ENCODE measurements around the gene RNF167.

Gene RNF167

DNA sequence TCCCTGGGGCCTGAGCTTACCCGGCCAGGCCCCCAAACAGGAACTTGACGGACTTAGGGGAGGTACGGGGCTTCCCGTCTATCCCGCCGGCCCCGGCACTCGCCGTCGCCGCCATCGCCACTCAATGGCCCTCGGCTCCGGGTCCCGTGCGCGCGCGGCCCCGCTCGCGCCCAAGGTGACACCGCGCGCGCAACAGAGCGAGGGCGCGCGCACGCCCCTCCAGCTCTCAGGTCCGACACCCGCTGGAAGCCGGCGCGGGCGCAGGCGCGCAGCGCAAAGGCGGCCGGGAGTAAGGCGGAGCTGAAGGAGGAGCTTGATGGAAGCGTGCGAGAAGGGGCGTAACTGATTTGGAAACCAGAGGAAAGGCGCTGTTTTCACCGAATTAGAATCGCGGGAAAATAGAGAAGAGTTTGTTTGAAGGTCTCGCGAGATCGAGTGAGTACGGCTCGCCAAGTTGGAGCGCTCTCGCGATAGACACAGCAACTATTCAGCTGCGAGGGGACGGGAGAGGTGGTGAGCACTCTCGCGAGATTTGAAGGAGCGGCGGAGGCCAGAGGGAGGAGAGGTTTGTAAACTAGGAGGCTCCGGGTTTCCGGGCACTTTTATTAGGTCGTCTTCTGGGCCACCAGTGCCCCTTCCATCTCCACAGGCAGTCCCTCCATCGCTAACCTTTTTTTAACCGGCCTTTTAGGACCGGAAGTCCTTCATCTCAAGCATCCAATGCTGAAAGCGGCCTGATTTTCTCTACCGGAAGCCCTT lies at the start of gene RNF167, which contains the start of gene SLC25A11:
RNF167 (plus strand) TSS at position 473 of the 759 bp plus-strand sequence. CDS start 642 bp downstream, outside the sequence.
SLC25A11 (minus strand) TSS at position 251 of the 759 bp plus-strand sequence; CDS start at position 115, 136 bp downstream.
- H3K4me3 ChIP-seq (ENCODE audit: low read depth, low read length), result peak within 1 kb of the TSS; percentile 88
- peak; percentile 98 for DNase-seq (ENCODE audit: low read depth)
- TF ChIP-seq, protein P1, sequence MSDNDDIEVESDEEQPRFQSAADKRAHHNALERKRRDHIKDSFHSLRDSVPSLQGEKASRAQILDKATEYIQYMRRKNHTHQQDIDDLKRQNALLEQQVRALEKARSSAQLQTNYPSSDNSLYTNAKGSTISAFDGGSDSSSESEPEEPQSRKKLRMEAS (IDR thresholded peaks at IDR 0.05; ENCODE audit: low read depth, low read length), result peak; percentile 4; the same call in 1 of the 2 replicates
- TF ChIP-seq POLR2A (IDR thresholded peaks at IDR 0.05; ENCODE audit: extremely low read depth, insufficient read length), result peak; percentile 76
- TF ChIP-seq, protein P2, sequence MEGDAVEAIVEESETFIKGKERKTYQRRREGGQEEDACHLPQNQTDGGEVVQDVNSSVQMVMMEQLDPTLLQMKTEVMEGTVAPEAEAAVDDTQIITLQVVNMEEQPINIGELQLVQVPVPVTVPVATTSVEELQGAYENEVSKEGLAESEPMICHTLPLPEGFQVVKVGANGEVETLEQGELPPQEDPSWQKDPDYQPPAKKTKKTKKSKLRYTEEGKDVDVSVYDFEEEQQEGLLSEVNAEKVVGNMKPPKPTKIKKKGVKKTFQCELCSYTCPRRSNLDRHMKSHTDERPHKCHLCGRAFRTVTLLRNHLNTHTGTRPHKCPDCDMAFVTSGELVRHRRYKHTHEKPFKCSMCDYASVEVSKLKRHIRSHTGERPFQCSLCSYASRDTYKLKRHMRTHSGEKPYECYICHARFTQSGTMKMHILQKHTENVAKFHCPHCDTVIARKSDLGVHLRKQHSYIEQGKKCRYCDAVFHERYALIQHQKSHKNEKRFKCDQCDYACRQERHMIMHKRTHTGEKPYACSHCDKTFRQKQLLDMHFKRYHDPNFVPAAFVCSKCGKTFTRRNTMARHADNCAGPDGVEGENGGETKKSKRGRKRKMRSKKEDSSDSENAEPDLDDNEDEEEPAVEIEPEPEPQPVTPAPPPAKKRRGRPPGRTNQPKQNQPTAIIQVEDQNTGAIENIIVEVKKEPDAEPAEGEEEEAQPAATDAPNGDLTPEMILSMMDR (IDR thresholded peaks at IDR 0.05; ENCODE audit: low read depth, low read length), result no peak
- no peak; the same call in 1 of the 2 replicates for TF ChIP-seq MYC (IDR thresholded peaks at IDR 0.05; ENCODE audit: low read depth, low read length)

GRCh38 chr17:4891411-4892410 lies 48.4 kb upstream of the RNF167 start:
- no peak for TF ChIP-seq MYC (IDR thresholded peaks at IDR 0.05; ENCODE audit: low read depth, low read length)
- TF ChIP-seq, protein P1 (IDR thresholded peaks at IDR 0.05; ENCODE audit: low read depth, low read length), result no peak
- TF ChIP-seq, protein P2 (IDR thresholded peaks at IDR 0.05; ENCODE audit: low read depth, low read length), result no peak
- TF ChIP-seq POLR2A (IDR thresholded peaks at IDR 0.05; ENCODE audit: extremely low read depth, insufficient read length), result no peak
- DNase-seq (ENCODE audit: low read depth), result no peak
- H3K4me3 ChIP-seq (ENCODE audit: low read depth, low read length), result no peak overlapping the region

- no peak for TF ChIP-seq MYC (IDR thresholded peaks at IDR 0.05; ENCODE audit: low read depth, low read length)
- TF ChIP-seq, protein P1 (IDR thresholded peaks at IDR 0.05; ENCODE audit: low read depth, low read length), result no peak
- TF ChIP-seq POLR2A (IDR thresholded peaks at IDR 0.05; ENCODE audit: extremely low read depth, insufficient read length), result no peak
- TF ChIP-seq, protein P2 (IDR thresholded peaks at IDR 0.05; ENCODE audit: low read depth, low read length), result no peak
- H3K4me3 ChIP-seq (ENCODE audit: low read depth, low read length), result no peak overlapping the region
- no peak for DNase-seq (ENCODE audit: low read depth)
These were observed 47.4 kb upstream of the RNF167 start for GRCh38 chr17:4892499-4893221.

GRCh38 chr17:4893272-4893671 lies 46.8 kb upstream of the RNF167 start:
- TF ChIP-seq POLR2A (IDR thresholded peaks at IDR 0.05; ENCODE audit: extremely low read depth, insufficient read length), result no peak
- TF ChIP-seq, protein P2 (IDR thresholded peaks at IDR 0.05; ENCODE audit: low read depth, low read length), result no peak
- TF ChIP-seq MYC (IDR thresholded peaks at IDR 0.05; ENCODE audit: low read depth, low read length), result no peak
- TF ChIP-seq, protein P1 (IDR thresholded peaks at IDR 0.05; ENCODE audit: low read depth, low read length), result no peak
- no peak overlapping the region for H3K4me3 ChIP-seq (ENCODE audit: low read depth, low read length)
- DNase-seq (ENCODE audit: low read depth), result no peak
